ENCODE data around the gene MAML3.

GRCh38 chr4:139725236-139725635 lies 428.7 kb downstream of the MAML3 start:
- TF ChIP-seq POLR2A (IDR thresholded peaks at IDR 0.05; ENCODE audit: low read length): no peak
- no peak for TF ChIP-seq GATA1 (IDR thresholded peaks at IDR 0.05; ENCODE audit: low read depth, low read length)
